GM23338 (cell line): Measurements from ENCODE around the gene ASTN1. TPM values are rescaled to one million over a fixed set of nuclear protein-coding genes. Genes with fewer than 3 reads are reported as not detected.

Source experiments
- ATAC-seq: fragments of 200-7000 bp; cut with Tn5 transposase; 3 replicates; pipeline ENCODE4 v1.9.1; 2020
- DNase-seq: peaks from one replicate; pipeline ENCODE4 v3.0.0-alpha.2; 2015; ENCODE audit warnings: low spot score
- H2AFZ ChIP-seq: fragments of 200-600 bp; sonication (generic); 2 replicates; pipeline ENCODE4 v1.8.0; 2016; ENCODE audit warnings: antibody characterized with exemption, mild to moderate bottlenecking, moderate library complexity
- H3F3A ChIP-seq: fragments of 200-600 bp; sonication (generic); replicated peaks from 2 replicates; pipeline ENCODE4 v1.8.0; 2017; ENCODE audit warnings: antibody characterized with exemption, mixed run types, low read depth
- H3K27ac ChIP-seq: fragments of 200-600 bp; sonication (generic); 2 replicates; pipeline ENCODE4 v1.6.1; 2016; ENCODE audit warnings: low read depth
- H3K27me3 ChIP-seq: fragments of 200-600 bp; sonication (generic); 2 replicates; pipeline ENCODE4 v1.8.0; 2016; ENCODE audit warnings: mild to moderate bottlenecking, mixed run types, moderate library complexity; ENCODE audit not compliant: insufficient read depth
- H3K36me3 ChIP-seq: fragments of 200-600 bp; sonication (generic); 2 replicates; pipeline ENCODE4 v1.8.0; 2016; ENCODE audit warnings: mild to moderate bottlenecking; ENCODE audit not compliant: insufficient read depth
- H3K4me1 ChIP-seq: fragments of 200-600 bp; sonication (generic); 2 replicates; pipeline ENCODE4 v1.8.0; 2016; ENCODE audit warnings: mild to moderate bottlenecking, moderate library complexity; ENCODE audit not compliant: insufficient read depth
- H3K4me2 ChIP-seq: fragments of 200-600 bp; sonication (generic); 2 replicates; pipeline ENCODE4 v1.7.1; 2017; ENCODE audit warnings: mixed run types
- H3K4me3 ChIP-seq: fragments of 200-600 bp; sonication (generic); 2 replicates; pipeline ENCODE4 v1.6.1; 2016; ENCODE audit warnings: mixed run types
- H3K79me2 ChIP-seq: fragments of 200-600 bp; sonication (generic); replicated peaks from 2 replicates; pipeline ENCODE4 v1.8.0; 2017; ENCODE audit warnings: mild to moderate bottlenecking; ENCODE audit not compliant: insufficient read depth
- H3K9me2 ChIP-seq: fragments of 200-600 bp; sonication (generic); 2 replicates; pipeline ENCODE4 v1.8.0; 2017; ENCODE audit not compliant: insufficient read depth
- H4K20me1 ChIP-seq: fragments of 200-600 bp; sonication (generic); replicated peaks from 2 replicates; pipeline ENCODE4 v1.8.0; 2017; ENCODE audit warnings: mild to moderate bottlenecking; ENCODE audit not compliant: insufficient read depth
- H3K27ac Mint-ChIP-seq: 2 replicates; pipeline ENCODE4 v1.8.0; 2020; ENCODE audit warnings: inconsistent platforms, mild to moderate bottlenecking, moderate library complexity, mixed read lengths
- H3K27me3 Mint-ChIP-seq: 3 replicates; pipeline ENCODE4 v1.8.0; 2022; ENCODE audit warnings: low read depth, mild to moderate bottlenecking, moderate library complexity, mixed read lengths, inconsistent platforms; ENCODE audit not compliant: insufficient read depth, poor library complexity
- H3K36me3 Mint-ChIP-seq: 3 replicates; pipeline ENCODE4 v1.8.0; 2021; ENCODE audit warnings: low read depth, mild to moderate bottlenecking, inconsistent platforms, moderate library complexity, mixed read lengths
- H3K4me1 Mint-ChIP-seq: 3 replicates; pipeline ENCODE4 v1.8.0; 2020; ENCODE audit warnings: mild to moderate bottlenecking, inconsistent platforms, mixed read lengths
- H3K4me3 Mint-ChIP-seq: 3 replicates; pipeline ENCODE4 v1.8.0; 2021; ENCODE audit warnings: moderate library complexity, mild to moderate bottlenecking, inconsistent platforms, mixed read lengths
- H3K9me3 Mint-ChIP-seq: 3 replicates; pipeline ENCODE4 v1.8.0; 2020; ENCODE audit warnings: moderate library complexity, mild to moderate bottlenecking, inconsistent platforms, mixed read lengths
- CREB1 ChIP-seq: fragments of 250-450 bp; sonication (Bioruptor Pico); IDR thresholded peaks from 2 replicates; pipeline ENCODE4 v1.5.0; 2020; ENCODE audit warnings: low read depth, mild to moderate bottlenecking, moderate library complexity
- EZH2phosphoT487 ChIP-seq: fragments of 200-600 bp; sonication (generic); IDR thresholded peaks from one replicate; pipeline ENCODE4 v1.8.1; 2018; ENCODE audit warnings: antibody characterized with exemption; ENCODE audit not compliant: unreplicated experiment
- JUNB ChIP-seq: IDR thresholded peaks from one replicate; pipeline ENCODE4 v1.6.1; 2016; ENCODE audit warnings: antibody characterized with exemption; ENCODE audit not compliant: unreplicated experiment
- NANOG ChIP-seq: IDR thresholded peaks from 2 replicates; pipeline ENCODE4 v1.6.1; 2016; ENCODE audit warnings: antibody characterized with exemption, borderline replicate concordance
- ZNF114 ChIP-seq: fragments of 250-450 bp; sonication (Bioruptor Pico); IDR thresholded peaks from 2 replicates; pipeline ENCODE4 v1.5.0; 2020; ENCODE audit warnings: mild to moderate bottlenecking, moderate library complexity
- ZNF331 ChIP-seq: fragments of 250-450 bp; sonication (Bioruptor Pico); IDR thresholded peaks from 2 replicates; pipeline ENCODE4 v1.5.0; 2020; ENCODE audit warnings: low read depth, mild to moderate bottlenecking, moderate library complexity
- ZNF462 ChIP-seq: fragments of 250-450 bp; sonication (Bioruptor Pico); IDR thresholded peaks from 2 replicates; pipeline ENCODE4 v1.5.0; 2020; ENCODE audit warnings: mild to moderate bottlenecking, moderate library complexity
- polyA plus RNA-seq: library from polyadenylated mRNA; unstranded; fragments of >200 nt; fragmentation: Nextera tagmentation; extraction: Ambion mirVana; gene quantifications from 2 replicates; pipeline ENCODE4 v1.2.1, GENCODE V29; 2016
- total RNA-seq: library from RNA; depleted of rRNA; stranded (reverse); fragments of >200 nt; shearing (Covaris generic); gene quantifications from 2 replicates; pipeline ENCODE4 v1.2.3, GENCODE V29; 2014
- TF ChIP-seq, protein P1 (sequence below), 2 experiments: fragments of 200-600 bp in 1 of 2; sonication (generic) in 1 of 2; conservative IDR thresholded peaks; 2 replicates each; pipeline versions ENCODE4 v1.5.1 to v1.6.1; 2016 to 2017; ENCODE audit warnings: antibody characterized with exemption in 2 of 2, low read depth in 2 of 2, mild to moderate bottlenecking in 2 of 2, moderate library complexity in 1 of 2
- TF ChIP-seq, protein P2 (sequence below): IDR thresholded peaks from 2 replicates; pipeline ENCODE4 v1.6.1; 2016; ENCODE audit warnings: antibody characterized with exemption

Gene ASTN1
- total and polyA plus RNA-seq, 2 experiments from 2014 or later = 2.0 to 5.2 TPM

GRCh38 chr1:177146499-177146898, 18.0 kb downstream of the ASTN1 start (continued):
- TF ChIP-seq, protein P1, sequence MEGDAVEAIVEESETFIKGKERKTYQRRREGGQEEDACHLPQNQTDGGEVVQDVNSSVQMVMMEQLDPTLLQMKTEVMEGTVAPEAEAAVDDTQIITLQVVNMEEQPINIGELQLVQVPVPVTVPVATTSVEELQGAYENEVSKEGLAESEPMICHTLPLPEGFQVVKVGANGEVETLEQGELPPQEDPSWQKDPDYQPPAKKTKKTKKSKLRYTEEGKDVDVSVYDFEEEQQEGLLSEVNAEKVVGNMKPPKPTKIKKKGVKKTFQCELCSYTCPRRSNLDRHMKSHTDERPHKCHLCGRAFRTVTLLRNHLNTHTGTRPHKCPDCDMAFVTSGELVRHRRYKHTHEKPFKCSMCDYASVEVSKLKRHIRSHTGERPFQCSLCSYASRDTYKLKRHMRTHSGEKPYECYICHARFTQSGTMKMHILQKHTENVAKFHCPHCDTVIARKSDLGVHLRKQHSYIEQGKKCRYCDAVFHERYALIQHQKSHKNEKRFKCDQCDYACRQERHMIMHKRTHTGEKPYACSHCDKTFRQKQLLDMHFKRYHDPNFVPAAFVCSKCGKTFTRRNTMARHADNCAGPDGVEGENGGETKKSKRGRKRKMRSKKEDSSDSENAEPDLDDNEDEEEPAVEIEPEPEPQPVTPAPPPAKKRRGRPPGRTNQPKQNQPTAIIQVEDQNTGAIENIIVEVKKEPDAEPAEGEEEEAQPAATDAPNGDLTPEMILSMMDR (conservative IDR thresholded peaks at IDR 0.05; ENCODE audit: low read depth in 2 of 2) = no peak
- TF ChIP-seq ZNF462 (CRISPR knock-in tag) (no peak), ZNF331 (CRISPR knock-in tag) (no peak)

DNA sequence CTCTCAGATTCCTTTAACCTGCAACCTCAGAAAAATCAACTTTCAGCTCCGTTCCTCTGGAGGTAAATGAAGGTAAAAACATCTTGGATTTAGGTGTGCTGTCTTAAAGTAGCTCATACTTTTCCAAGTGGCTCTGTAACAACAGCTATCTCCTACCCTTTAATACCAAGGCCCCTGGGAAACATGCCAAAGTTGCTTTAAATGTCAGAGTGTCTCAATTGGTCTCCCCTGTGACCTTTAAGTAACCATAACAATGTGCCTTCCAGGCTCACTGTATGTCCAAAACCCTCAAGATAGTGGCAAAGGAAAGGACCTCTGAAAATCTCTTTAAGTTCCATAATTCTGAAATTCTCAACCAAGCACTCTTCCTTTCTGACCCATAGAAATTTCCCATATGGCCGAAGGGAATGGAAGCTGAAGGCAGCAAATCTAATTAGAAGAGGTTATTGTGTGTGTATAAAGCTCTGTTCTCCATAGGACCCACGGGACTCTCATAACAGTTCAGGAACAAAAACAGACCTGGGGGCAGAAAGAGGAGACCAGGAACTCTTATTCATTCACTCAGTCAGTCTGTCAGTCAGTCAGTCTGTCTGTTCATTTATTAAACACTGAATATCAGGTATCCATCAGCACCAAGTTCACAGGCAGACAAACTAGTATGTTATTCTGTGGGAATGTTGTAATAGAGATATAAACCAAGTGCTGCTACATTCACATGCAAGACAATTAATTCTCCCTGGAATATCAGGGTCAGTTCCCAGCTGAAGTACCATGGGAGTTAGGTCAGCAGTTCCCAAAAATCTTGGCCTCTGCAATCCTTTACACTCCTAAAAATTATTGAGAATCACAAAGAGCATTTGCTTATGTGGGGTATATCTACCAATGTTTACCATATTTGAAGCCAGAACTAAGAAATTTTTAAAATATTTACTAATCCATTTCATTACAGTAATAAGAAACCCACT, 19.1 kb downstream of the ASTN1 start:
- no peaks in the 10 kb centered on the region for H3K27me3 ChIP-seq
- no peaks in the 10 kb centered on the region for H3K36me3 ChIP-seq
- no peaks in the 10 kb centered on the region for H3K79me2 ChIP-seq
- no peak overlapping the region for H3K4me3 ChIP-seq
- peaks cover 25% of the 10 kb centered on the region for H3K4me1 Mint-ChIP-seq
- no peaks in the 10 kb centered on the region for H4K20me1 ChIP-seq
- no peaks in the 10 kb centered on the region for H3K27me3 Mint-ChIP-seq
- no peaks in the 10 kb centered on the region for H3K9me3 Mint-ChIP-seq
- no peak overlapping the region for H3K27ac ChIP-seq
- no peaks in the 10 kb centered on the region for H3K36me3 Mint-ChIP-seq
- no peak for ATAC-seq
- H3K4me2 ChIP-seq = no peak overlapping the region
- H3K27ac Mint-ChIP-seq = no peak overlapping the region
- 0 out of 2 replicates have a peak, but pooled peaks cover 5% of the 10 kb centered on the region for H3K9me2 ChIP-seq
- H3K4me1 ChIP-seq = peaks cover 18% of the 10 kb centered on the region
- no peak for DNase-seq
- no peaks in the 10 kb centered on the region for H3F3A ChIP-seq
- H2AFZ ChIP-seq = no peak overlapping the region
- no peak overlapping the region for H3K4me3 Mint-ChIP-seq
- TF ChIP-seq, protein P1 (conservative IDR thresholded peaks at IDR 0.05; ENCODE audit: low read depth in 2 of 2) = no peak
- no peak for TF ChIP-seq NANOG
- TF ChIP-seq, protein P2, sequence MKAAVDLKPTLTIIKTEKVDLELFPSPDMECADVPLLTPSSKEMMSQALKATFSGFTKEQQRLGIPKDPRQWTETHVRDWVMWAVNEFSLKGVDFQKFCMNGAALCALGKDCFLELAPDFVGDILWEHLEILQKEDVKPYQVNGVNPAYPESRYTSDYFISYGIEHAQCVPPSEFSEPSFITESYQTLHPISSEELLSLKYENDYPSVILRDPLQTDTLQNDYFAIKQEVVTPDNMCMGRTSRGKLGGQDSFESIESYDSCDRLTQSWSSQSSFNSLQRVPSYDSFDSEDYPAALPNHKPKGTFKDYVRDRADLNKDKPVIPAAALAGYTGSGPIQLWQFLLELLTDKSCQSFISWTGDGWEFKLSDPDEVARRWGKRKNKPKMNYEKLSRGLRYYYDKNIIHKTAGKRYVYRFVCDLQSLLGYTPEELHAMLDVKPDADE = no peak
- no peak for TF ChIP-seq CREB1 (CRISPR knock-in tag)
- TF ChIP-seq JUNB = no peak
- TF ChIP-seq ZNF114 = no peak
- no peak for TF ChIP-seq EZH2phosphoT487
- no peak for TF ChIP-seq ZNF331 (CRISPR knock-in tag)
